DND-41 (cell line): ENCODE measurements around the gene FRMPD1.
A peak's percentile ranks its signal among the peaks of the same experiment; 100 is the strongest.
"Not testable (repeated sequence)": the region's sequence is repeated elsewhere in the genome, so short reads cannot be mapped to it uniquely, and the experiment has no call there.

ENCODE experiments used
- ATAC-seq: fragments of 200-7000 bp; cut with Tn5 transposase; 3 replicates; pipeline ENCODE4 v1.9.1; 2021; ENCODE audit warnings: low read depth; ENCODE audit not compliant: insufficient read depth
- DNase-seq: peaks from one replicate; pipeline ENCODE4 v3.0.0-alpha.2; 2020
- H2AFZ ChIP-seq: 2 replicates; pipeline ENCODE4 v1.6.0; 2012; ENCODE audit warnings: low read depth, low read length
- H3K27ac ChIP-seq: 2 replicates; pipeline ENCODE4 v1.5.1; 2012; ENCODE audit warnings: low read length, inconsistent platforms
- H3K27me3 ChIP-seq: fragments of 200-600 bp; sonication (generic); 2 replicates; pipeline ENCODE4 v1.6.0; 2012; ENCODE audit warnings: low read length, mild to moderate bottlenecking, inconsistent platforms; ENCODE audit not compliant: insufficient read depth, poor library complexity
- H3K36me3 ChIP-seq: 2 replicates; pipeline ENCODE4 v1.5.1; 2012; ENCODE audit warnings: low read length, inconsistent platforms; ENCODE audit not compliant: insufficient read depth
- H3K4me1 ChIP-seq: 2 replicates; pipeline ENCODE4 v1.5.1; 2012; ENCODE audit warnings: mild to moderate bottlenecking, low read length; ENCODE audit not compliant: insufficient read depth
- H3K4me2 ChIP-seq: 2 replicates; pipeline ENCODE4 v1.6.0; 2012; ENCODE audit warnings: mild to moderate bottlenecking, moderate library complexity, low read length, inconsistent platforms; ENCODE audit not compliant: insufficient read depth
- H3K4me3 ChIP-seq, 2 experiments: fragments of 200-600 bp in 1 of 2; shearing (Covaris generic) in 1 of 2; 2 replicates each; pipeline ENCODE4 v1.5.1; 2012 to 2016; ENCODE audit warnings: inconsistent platforms in 2 of 2, low read length in 2 of 2, mild to moderate bottlenecking in 2 of 2, low read depth in 1 of 2, moderate library complexity in 1 of 2
- H3K79me2 ChIP-seq: 2 replicates; pipeline ENCODE4 v1.6.0; 2012; ENCODE audit warnings: low read length, inconsistent platforms; ENCODE audit not compliant: insufficient read depth
- H3K9ac ChIP-seq: 2 replicates; pipeline ENCODE4 v1.6.0; 2012; ENCODE audit warnings: low read depth, mild to moderate bottlenecking, inconsistent platforms, low read length, moderate library complexity
- H3K9me3 ChIP-seq: 2 replicates; pipeline ENCODE4 v1.5.1; 2012; ENCODE audit warnings: low read length, moderate library complexity, mild to moderate bottlenecking, inconsistent platforms; ENCODE audit not compliant: insufficient read depth, severe bottlenecking
- H4K20me1 ChIP-seq: 2 replicates; pipeline ENCODE4 v1.6.0; 2012; ENCODE audit warnings: low read length; ENCODE audit not compliant: insufficient read depth
- CTCF ChIP-seq: IDR thresholded peaks from 2 replicates; pipeline ENCODE4 v1.5.1; 2012; ENCODE audit warnings: borderline replicate concordance, low read length, moderate library complexity, mild to moderate bottlenecking; ENCODE audit not compliant: poor library complexity, severe bottlenecking; ENCODE audit errors: extremely low read depth
- EZH2 ChIP-seq: IDR thresholded peaks from 3 replicates; pipeline ENCODE4 v1.6.1; 2012; ENCODE audit warnings: borderline replicate concordance, low read depth, mild to moderate bottlenecking, moderate library complexity, low read length, inconsistent platforms; ENCODE audit not compliant: severe bottlenecking

FRMPD1 gene

DNA sequence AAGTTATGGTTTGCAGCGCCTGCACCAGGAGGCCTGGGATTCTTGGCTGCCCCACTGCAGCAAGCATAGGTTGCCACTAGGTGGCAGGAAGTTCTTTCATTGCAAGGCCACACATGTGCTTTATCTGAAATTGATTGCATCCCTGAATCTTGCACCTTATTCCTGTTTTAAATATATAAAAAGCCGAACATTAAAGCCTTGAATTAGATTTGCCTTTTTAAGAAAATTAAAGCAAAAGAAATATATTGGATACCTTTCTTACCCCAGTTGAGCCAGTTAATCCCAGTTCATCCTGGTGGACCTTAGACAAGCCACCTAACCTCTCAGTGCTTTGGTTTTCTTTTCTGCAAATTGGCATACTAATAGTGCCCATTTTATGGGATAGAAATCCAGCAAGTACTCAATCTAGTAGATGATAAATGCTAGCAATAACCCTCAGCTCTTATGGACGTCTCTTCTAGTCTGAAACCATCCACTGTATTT, 96.6 kb downstream of the FRMPD1 start:
- ATAC-seq (peak; percentile 93), DNase-seq (peak; percentile 68)
- peak; percentile 94 for TF ChIP-seq CTCF
- no peak for TF ChIP-seq EZH2
- H2AFZ ChIP-seq: 0 out of 2 replicates have a peak overlapping the region, but pooled peaks have one; percentile 37
- no peaks in the 10 kb centered on the region for H3K36me3 ChIP-seq
- H3K9ac ChIP-seq: no peak overlapping the region
- no peak overlapping the region for H3K4me3 ChIP-seq
- H4K20me1 ChIP-seq: no peaks in the 10 kb centered on the region
- H3K9me3 ChIP-seq: no peaks in the 10 kb centered on the region
- no peak overlapping the region for H3K27ac ChIP-seq
- no peaks in the 10 kb centered on the region for H3K79me2 ChIP-seq
- no peaks in the 10 kb centered on the region for H3K27me3 ChIP-seq
- H3K4me1 ChIP-seq: peaks cover 7% of the 10 kb centered on the region; the same call in 1 of the 2 replicates
- no peak overlapping the region for H3K4me2 ChIP-seq

GRCh38 chr9:37749129-37749528, 98.4 kb downstream of the FRMPD1 start:
- Histone ChIP-seq H2AFZ (no peak overlapping the region), H3K27me3 (no peaks in the 10 kb centered on the region), H3K9ac (no peak overlapping the region), H3K27ac (no peak overlapping the region), H3K9me3 (no peaks in the 10 kb centered on the region), H3K36me3 (no peaks in the 10 kb centered on the region), H3K4me2 (no peak overlapping the region), H3K79me2 (peaks cover 4% of the 10 kb centered on the region), H3K4me1 (peaks cover 14% of the 10 kb centered on the region), H3K4me3 (no peak overlapping the region), H4K20me1 (no peaks in the 10 kb centered on the region)
- ATAC-seq (no peak), DNase-seq (no peak)
- TF ChIP-seq CTCF (no peak), EZH2 (no peak)

DNA sequence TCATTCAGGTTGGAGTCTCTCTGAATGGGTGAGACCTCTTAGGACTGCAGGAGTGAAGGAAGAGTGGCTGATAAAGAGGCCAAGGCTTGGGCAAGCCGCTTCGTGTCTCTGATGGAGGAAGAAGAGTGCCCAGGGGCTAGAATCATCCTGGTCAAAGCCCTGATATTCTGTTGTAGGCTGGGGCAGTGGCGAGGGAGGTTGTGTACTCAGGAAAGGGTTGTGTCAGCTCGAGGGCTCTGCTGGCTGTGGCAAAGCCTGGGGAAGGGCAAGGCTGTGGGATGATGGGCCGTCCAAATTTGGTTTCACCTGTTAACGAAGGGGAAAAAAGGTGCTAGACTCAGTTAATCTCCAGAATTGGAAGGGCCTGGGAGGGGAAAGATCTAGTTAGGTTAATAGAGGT, 100.4 kb downstream of the FRMPD1 start:
- Histone ChIP-seq H3K79me2 (peaks cover 14% of the 10 kb centered on the region), H3K4me1 (peaks cover 27% of the 10 kb centered on the region), H2AFZ (peak overlapping the region; percentile 33; the same call in 1 of the 2 replicates), H3K36me3 (no peaks in the 10 kb centered on the region), H3K27me3 (no peaks in the 10 kb centered on the region), H3K4me2 (no peak overlapping the region), H4K20me1 (no peaks in the 10 kb centered on the region), H3K4me3 (no peak overlapping the region), H3K9ac (no peak overlapping the region), H3K27ac (no peak overlapping the region), H3K9me3 (no peaks in the 10 kb centered on the region)
- DNase-seq (no peak), ATAC-seq (no peak)
- TF ChIP-seq CTCF (no peak), EZH2 (no peak)

DNA sequence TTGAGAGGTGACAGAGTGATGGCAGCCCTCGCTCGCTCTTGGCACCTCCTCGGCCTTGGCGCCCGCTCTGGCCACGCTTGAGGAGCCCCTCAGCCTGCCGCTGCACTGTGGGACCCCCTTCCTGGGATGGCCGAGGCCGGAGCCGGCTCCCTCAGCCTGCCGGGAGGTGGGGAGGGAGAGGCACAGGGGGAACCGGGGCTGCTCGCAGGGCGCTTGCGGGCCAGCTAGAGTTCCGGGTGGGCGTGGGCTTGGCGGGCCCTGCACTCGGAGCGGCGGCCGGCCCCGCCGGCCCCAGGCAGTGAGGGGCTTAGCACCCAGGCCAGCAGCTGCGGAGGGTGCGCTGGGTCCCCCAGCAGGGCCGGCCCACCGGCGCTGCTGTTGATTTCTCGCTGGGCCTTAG, 101.0 kb downstream of the FRMPD1 start:
- not testable (repeated sequence) for ATAC-seq, H3K9ac ChIP-seq, H3K36me3 ChIP-seq, H2AFZ ChIP-seq, H3K27ac ChIP-seq, H3K4me2 ChIP-seq, H3K4me3 ChIP-seq, DNase-seq, H4K20me1 ChIP-seq, H3K27me3 ChIP-seq, H3K9me3 ChIP-seq
- peaks cover 23% of the 10 kb centered on the region for H3K4me1 ChIP-seq
- peaks cover 15% of the 10 kb centered on the region for H3K79me2 ChIP-seq

DNA sequence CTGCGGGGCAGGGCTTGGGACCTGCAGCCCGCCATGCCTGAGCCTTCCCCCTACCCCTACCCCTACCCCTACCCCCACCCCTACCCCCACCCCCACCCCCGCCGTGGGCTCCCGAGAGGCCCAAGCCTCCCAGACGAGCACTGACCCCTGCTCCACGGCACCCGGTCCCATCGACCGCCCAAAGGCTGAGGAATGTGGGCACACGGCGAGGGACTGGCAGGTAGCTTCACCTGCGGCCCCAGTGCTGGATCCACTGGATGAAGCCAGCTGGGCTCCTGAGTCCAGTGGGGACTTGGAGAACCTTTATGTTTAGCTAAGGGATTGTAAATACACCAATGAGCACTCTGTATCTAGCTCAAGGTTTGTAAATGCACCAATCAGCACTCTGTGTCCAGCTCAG, 101.4 kb downstream of the FRMPD1 start:
- peaks cover 21% of the 10 kb centered on the region for H3K4me1 ChIP-seq
- not testable (repeated sequence) for DNase-seq, H3K27ac ChIP-seq, H3K4me2 ChIP-seq, H3K9me3 ChIP-seq, H4K20me1 ChIP-seq, H2AFZ ChIP-seq, H3K27me3 ChIP-seq, H3K9ac ChIP-seq, H3K4me3 ChIP-seq, ATAC-seq, H3K36me3 ChIP-seq
- H3K79me2 ChIP-seq: peaks cover 17% of the 10 kb centered on the region
